ENCODE results near the gene TFRC.

TFRC gene

DNA sequence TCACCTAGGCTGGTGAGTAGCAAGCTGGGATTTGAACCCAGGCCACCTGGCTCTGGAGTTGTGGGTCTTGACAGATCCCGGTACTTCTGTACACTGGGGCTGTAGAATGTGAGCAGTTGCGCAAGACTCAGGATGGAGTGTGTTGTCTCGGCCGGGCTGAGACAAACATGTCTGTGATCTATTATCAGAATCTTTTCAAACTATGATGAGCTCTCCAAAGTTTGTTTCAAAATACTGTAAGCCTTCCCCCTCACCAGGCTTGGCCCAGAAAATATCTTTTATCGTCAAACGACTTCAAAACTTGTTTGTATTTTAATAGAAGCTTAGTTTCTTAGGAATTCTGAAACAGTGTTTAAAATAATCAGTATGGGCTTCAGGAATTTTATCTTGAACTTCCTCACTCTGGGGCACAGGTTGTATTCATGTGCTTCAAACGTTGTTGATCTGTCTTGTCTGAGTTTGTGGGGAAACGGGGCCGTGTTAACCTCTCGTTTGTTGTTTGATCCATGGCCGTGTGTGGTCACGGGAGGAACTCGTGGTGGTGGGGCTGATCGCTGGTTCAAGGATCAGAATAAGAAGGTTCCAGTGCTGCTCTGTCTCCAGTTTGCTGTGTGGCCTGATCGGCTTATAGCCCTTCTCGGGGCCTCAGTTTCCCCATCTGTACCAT lies 40.3 kb upstream of the TFRC start:
- no peaks in the 10 kb centered on the region for H3K36me3 ChIP-seq (ENCODE audit: control insufficient read depth, insufficient read depth, low read length)
- no peak overlapping the region for H2AK5ac ChIP-seq (ENCODE audit: low read length)
- no peaks in the 10 kb centered on the region for H3K79me1 ChIP-seq (ENCODE audit: low read length)
- H2BK15ac ChIP-seq (replicated peaks; ENCODE audit: low read depth), result no peak overlapping the region
- DNase-seq, result no peak
- no peak overlapping the region for H3K4ac ChIP-seq (ENCODE audit: low read depth, low read length)
- no peaks in the 10 kb centered on the region for H3K79me2 ChIP-seq (ENCODE audit: control insufficient read depth, insufficient read depth, low read length)
- no peak overlapping the region for H3K56ac ChIP-seq (ENCODE audit: low read length)
- H3K18ac ChIP-seq (ENCODE audit: low read length), result no peak overlapping the region
- no peak overlapping the region for H3K9ac ChIP-seq (ENCODE audit: low read length)
- H2BK5ac ChIP-seq (ENCODE audit: low read length), result no peak overlapping the region
- H3K4me1 ChIP-seq (ENCODE audit: control insufficient read depth, low read depth, low read length), result no peaks in the 10 kb centered on the region
- WGBS (ENCODE audit: extremely low coverage, insufficient coverage, low lambda C conversion rate), result no CpG with 5 or more reads among the region's 16 CpGs
- no peak overlapping the region for H3K4me3 ChIP-seq (ENCODE audit: low read length)
- no peak overlapping the region for H3K4me2 ChIP-seq (ENCODE audit: low read length)
- no peak overlapping the region for H3K27ac ChIP-seq (ENCODE audit: low read depth, low read length)
- no peak overlapping the region for H4K8ac ChIP-seq (ENCODE audit: low read depth, low read length)
- H2BK120ac ChIP-seq (ENCODE audit: low read depth, low read length), result no peak overlapping the region
- H3K23ac ChIP-seq (ENCODE audit: low read length), result no peak overlapping the region
- no peak overlapping the region for H4K5ac ChIP-seq (ENCODE audit: low read length)
- no peaks in the 10 kb centered on the region for H3K27me3 ChIP-seq (ENCODE audit: insufficient read depth, low read length, poor library complexity)

DNA sequence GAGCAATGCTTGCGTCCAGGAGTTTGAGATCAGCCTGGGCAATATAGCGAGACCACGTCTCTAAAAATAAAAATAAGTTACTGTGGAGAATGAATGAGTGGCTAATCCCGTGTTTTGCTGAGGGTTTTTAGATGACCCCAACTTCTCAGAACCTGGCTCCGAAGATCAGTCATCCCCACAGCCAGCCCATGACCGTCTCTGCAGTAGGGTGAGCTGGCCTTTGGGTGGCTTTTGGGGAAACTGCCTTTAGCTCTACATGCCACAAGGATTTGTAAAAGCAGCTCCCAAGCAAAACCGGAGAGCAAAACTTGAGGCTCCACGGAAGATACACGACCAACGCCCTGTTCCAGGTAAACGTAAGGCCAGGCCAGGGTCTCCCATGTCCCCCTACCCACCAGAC lies 39.2 kb upstream of the TFRC start:
- Histone ChIP-seq H2AK5ac (ENCODE audit: low read length) (no peak overlapping the region), H3K23ac (ENCODE audit: low read length) (no peak overlapping the region), H3K9ac (ENCODE audit: low read length) (no peak overlapping the region), H2BK15ac (replicated peaks; ENCODE audit: low read depth) (no peak overlapping the region), H4K8ac (ENCODE audit: low read depth, low read length) (no peak overlapping the region), H4K5ac (ENCODE audit: low read length) (no peak overlapping the region), H3K4me3 (ENCODE audit: low read length) (no peak overlapping the region), H3K79me1 (ENCODE audit: low read length) (no peaks in the 10 kb centered on the region), H3K56ac (ENCODE audit: low read length) (no peak overlapping the region), H3K4me1 (ENCODE audit: control insufficient read depth, low read depth, low read length) (no peaks in the 10 kb centered on the region), H3K79me2 (ENCODE audit: control insufficient read depth, insufficient read depth, low read length) (no peaks in the 10 kb centered on the region), H2BK120ac (ENCODE audit: low read depth, low read length) (no peak overlapping the region), H3K27ac (ENCODE audit: low read depth, low read length) (no peak overlapping the region), H2BK5ac (ENCODE audit: low read length) (no peak overlapping the region), H3K18ac (ENCODE audit: low read length) (no peak overlapping the region), H3K36me3 (ENCODE audit: control insufficient read depth, insufficient read depth, low read length) (no peaks in the 10 kb centered on the region), H3K4me2 (ENCODE audit: low read length) (no peak overlapping the region), H3K27me3 (ENCODE audit: insufficient read depth, low read length, poor library complexity) (no peaks in the 10 kb centered on the region), H3K4ac (ENCODE audit: low read depth, low read length) (no peak overlapping the region)
- DNase-seq, result no peak
- no CpG with 5 or more reads among the region's 11 CpGs for WGBS (ENCODE audit: extremely low coverage, insufficient coverage, low lambda C conversion rate)

GRCh38 chr3:196120291-196120951 lies 38.5 kb upstream of the TFRC start:
- no peak overlapping the region for H3K27ac ChIP-seq (ENCODE audit: low read depth, low read length)
- WGBS (ENCODE audit: extremely low coverage, insufficient coverage, low lambda C conversion rate), result no CpG with 5 or more reads among the region's 14 CpGs
- H3K4me1 ChIP-seq (ENCODE audit: control insufficient read depth, low read depth, low read length), result no peaks in the 10 kb centered on the region
- no peak overlapping the region for H3K4me2 ChIP-seq (ENCODE audit: low read length)
- H3K23ac ChIP-seq (ENCODE audit: low read length), result no peak overlapping the region
- no peak overlapping the region for H2BK5ac ChIP-seq (ENCODE audit: low read length)
- no peak for DNase-seq
- no peak overlapping the region for H3K4ac ChIP-seq (ENCODE audit: low read depth, low read length)
- H3K79me2 ChIP-seq (ENCODE audit: control insufficient read depth, insufficient read depth, low read length), result no peaks in the 10 kb centered on the region
- no peak overlapping the region for H4K8ac ChIP-seq (ENCODE audit: low read depth, low read length)
- H3K18ac ChIP-seq (ENCODE audit: low read length), result no peak overlapping the region
- no peaks in the 10 kb centered on the region for H3K27me3 ChIP-seq (ENCODE audit: insufficient read depth, low read length, poor library complexity)
- H4K5ac ChIP-seq (ENCODE audit: low read length), result no peak overlapping the region
- no peak overlapping the region for H3K4me3 ChIP-seq (ENCODE audit: low read length)
- H3K36me3 ChIP-seq (ENCODE audit: control insufficient read depth, insufficient read depth, low read length), result no peaks in the 10 kb centered on the region
- no peak overlapping the region for H2BK120ac ChIP-seq (ENCODE audit: low read depth, low read length)
- no peak overlapping the region for H2AK5ac ChIP-seq (ENCODE audit: low read length)
- H3K9ac ChIP-seq (ENCODE audit: low read length), result no peak overlapping the region
- no peaks in the 10 kb centered on the region for H3K79me1 ChIP-seq (ENCODE audit: low read length)
- no peak overlapping the region for H2BK15ac ChIP-seq (replicated peaks; ENCODE audit: low read depth)
- H3K56ac ChIP-seq (ENCODE audit: low read length), result no peak overlapping the region

GRCh38 chr3:196117809-196118208 lies 35.9 kb upstream of the TFRC start:
- H4K8ac ChIP-seq (ENCODE audit: low read depth, low read length), result no peak overlapping the region
- H3K36me3 ChIP-seq (ENCODE audit: control insufficient read depth, insufficient read depth, low read length), result no peaks in the 10 kb centered on the region
- no peak overlapping the region for H2BK5ac ChIP-seq (ENCODE audit: low read length)
- H3K27ac ChIP-seq (ENCODE audit: low read depth, low read length), result no peak overlapping the region
- no peak overlapping the region for H3K9ac ChIP-seq (ENCODE audit: low read length)
- whole genome bisulfite sequencing (ENCODE audit: extremely low coverage, insufficient coverage, low lambda C conversion rate), result no CpG with 5 or more reads among the region's 6 CpGs
- no peaks in the 10 kb centered on the region for H3K79me1 ChIP-seq (ENCODE audit: low read length)
- no peak overlapping the region for H3K23ac ChIP-seq (ENCODE audit: low read length)
- no peaks in the 10 kb centered on the region for H3K79me2 ChIP-seq (ENCODE audit: control insufficient read depth, insufficient read depth, low read length)
- H3K27me3 ChIP-seq (ENCODE audit: insufficient read depth, low read length, poor library complexity), result no peaks in the 10 kb centered on the region
- H3K18ac ChIP-seq (ENCODE audit: low read length), result no peak overlapping the region
- H3K4me1 ChIP-seq (ENCODE audit: control insufficient read depth, low read depth, low read length), result no peaks in the 10 kb centered on the region
- no peak overlapping the region for H3K4ac ChIP-seq (ENCODE audit: low read depth, low read length)
- H2BK120ac ChIP-seq (ENCODE audit: low read depth, low read length), result no peak overlapping the region
- H2BK15ac ChIP-seq (replicated peaks; ENCODE audit: low read depth), result no peak overlapping the region
- H2AK5ac ChIP-seq (ENCODE audit: low read length), result no peak overlapping the region
- DNase-seq, result no peak
- H4K5ac ChIP-seq (ENCODE audit: low read length), result no peak overlapping the region
- H3K4me3 ChIP-seq (ENCODE audit: low read length), result no peak overlapping the region
- no peak overlapping the region for H3K4me2 ChIP-seq (ENCODE audit: low read length)
- H3K56ac ChIP-seq (ENCODE audit: low read length), result no peak overlapping the region

GRCh38 chr3:196115678-196116083 lies 33.8 kb upstream of the TFRC start:
- H3K56ac ChIP-seq (ENCODE audit: low read length), result no peak overlapping the region
- H3K23ac ChIP-seq (ENCODE audit: low read length), result no peak overlapping the region
- no peak overlapping the region for H3K27ac ChIP-seq (ENCODE audit: low read depth, low read length)
- no peak overlapping the region for H4K5ac ChIP-seq (ENCODE audit: low read length)
- no peak overlapping the region for H3K9ac ChIP-seq (ENCODE audit: low read length)
- DNase-seq, result no peak
- H3K36me3 ChIP-seq (ENCODE audit: control insufficient read depth, insufficient read depth, low read length), result no peaks in the 10 kb centered on the region
- H2AK5ac ChIP-seq (ENCODE audit: low read length), result no peak overlapping the region
- no peak overlapping the region for H3K4ac ChIP-seq (ENCODE audit: low read depth, low read length)
- H3K27me3 ChIP-seq (ENCODE audit: insufficient read depth, low read length, poor library complexity), result no peaks in the 10 kb centered on the region
- H3K4me1 ChIP-seq (ENCODE audit: control insufficient read depth, low read depth, low read length), result no peaks in the 10 kb centered on the region
- H2BK5ac ChIP-seq (ENCODE audit: low read length), result no peak overlapping the region
- no CpG with 5 or more reads among the region's 3 CpGs for WGBS (ENCODE audit: extremely low coverage, insufficient coverage, low lambda C conversion rate)
- H3K18ac ChIP-seq (ENCODE audit: low read length), result no peak overlapping the region
- no peak overlapping the region for H4K8ac ChIP-seq (ENCODE audit: low read depth, low read length)
- H3K4me3 ChIP-seq (ENCODE audit: low read length), result no peak overlapping the region
- no peak overlapping the region for H3K4me2 ChIP-seq (ENCODE audit: low read length)
- no peaks in the 10 kb centered on the region for H3K79me2 ChIP-seq (ENCODE audit: control insufficient read depth, insufficient read depth, low read length)
- no peak overlapping the region for H2BK120ac ChIP-seq (ENCODE audit: low read depth, low read length)
- H2BK15ac ChIP-seq (replicated peaks; ENCODE audit: low read depth), result no peak overlapping the region
- no peaks in the 10 kb centered on the region for H3K79me1 ChIP-seq (ENCODE audit: low read length)
